Pancreas (tissue), 10 donors: ENCODE data around the gene APPL2. TPM values are rescaled to one million over a fixed set of nuclear protein-coding genes. Genes with fewer than 3 reads are reported as not detected.
"Not testable (repeated sequence)": the region's sequence is repeated elsewhere in the genome, so short reads cannot be mapped to it uniquely, and the experiment has no call there.

Source experiments
- ATAC-seq, 4 donors: fragments of 200-7000 bp; cut with Tn5 transposase; one replicate each; pipeline versions ENCODE4 v1.8.0 to v1.9.1; 2020; ENCODE audit warnings: mild to moderate bottlenecking in 4 of 4, moderate library complexity in 4 of 4
- DNase-seq, 6 donors: peaks; one replicate each; pipeline ENCODE4 v3.0.0-alpha.2; 2020
- FAIRE-seq: peaks from 2 replicates; lab custom pipeline; 2012; peaks lifted over from hg19 to GRCh38; lab: Jason Lieb, UNC
- H3K27ac ChIP-seq, 4 donors: fragments of 200-600 bp; sonication (generic); 1 replicate in 3 of 4; 2 replicates in 1 of 4; pipeline versions ENCODE4 v1.5.0 to v1.8.0; 2020
- H3K27me3 ChIP-seq, 4 donors: fragments of 200-600 bp; one replicate each; pipeline ENCODE4 v1.8.0; 2021
- H3K36me3 ChIP-seq, 3 donors: fragments of 200-600 bp; sonication (generic) in 1 of 3; one replicate each; pipeline versions ENCODE4 v1.5.0 to v1.8.0; 2020 to 2021
- H3K4me1 ChIP-seq, 3 donors: fragments of 200-600 bp; one replicate each; pipeline ENCODE4 v1.8.0; 2021
- H3K4me3 ChIP-seq, 4 donors: fragments of 200-600 bp; sonication (generic) in 2 of 4; one replicate each; pipeline versions ENCODE4 v1.5.0 to v1.8.0; 2020 to 2021
- H3K9me3 ChIP-seq, 4 donors: fragments of 200-600 bp; one replicate each; pipeline ENCODE4 v1.8.0; 2021
- WGBS, 2 donors: extraction: QIAGEN DNeasy Blood & Tissue Kit; methylation state at CpG; one replicate each; pipeline ENCODE4 v1.1.7; 2013; 5-methylcytosine and 5-hydroxymethylcytosine counted together
- intact Hi-C, 3 donors: fragments of 100-400 bp; cut with DNase I; formaldehyde crosslinking; loops; one replicate each; pipeline versions ENCODE4 v1.11.1 to v1.14.2; 2022
- polyA plus RNA-seq, 2 donors: library from polyadenylated mRNA; stranded (reverse); fragments of 200-250 nt; gene quantifications; one replicate each; pipeline ENCODE4 v1.2.3, GENCODE V29; 2013
- total RNA-seq, 6 donors: library from RNA; stranded (reverse); fragmentation: NEBNext Ultra II Directional in 4 of 6; extraction: Animal tissue kit (Norgen Biotek cat#: 25700) in 4 of 6; gene quantifications; one replicate each; pipeline versions ENCODE4 v1.2.1 to v1.2.4, GENCODE V29; 2021 to 2023
- TF ChIP-seq, protein P1 (sequence below), 4 donors: fragments of 200-600 bp; sonication (generic) in 3 of 4; IDR thresholded peaks; one replicate each; pipeline versions ENCODE4 v1.5.0 to v1.8.0; 2021; ENCODE audit warnings: antibody characterized with exemption in 4 of 4
- donor health status: healthy with polysubstance abuse.
- donor health status: DM: no; HTN: no; CAD: no; lungs with moderate emphysema.
- donor health status: DM: no; HTN: no; CAD: no.
- donor health status: control.
- donor health status: control.
- donor health status: Bipolar disorder and iron deficiency.
- donor health status: DM: yes; HTN: yes; CAD: no.
- donor health status: DM: no; HTN: no; CAD: no.
- donor health status: DM: no; HTN: no; CAD: no.
- donor health status: DM: yes; HTN: yes; CAD: no.

Gene APPL2
- total and polyA plus RNA-seq, 8 donors, result 9.7 to 33.4 (median 19.0) TPM

DNA sequence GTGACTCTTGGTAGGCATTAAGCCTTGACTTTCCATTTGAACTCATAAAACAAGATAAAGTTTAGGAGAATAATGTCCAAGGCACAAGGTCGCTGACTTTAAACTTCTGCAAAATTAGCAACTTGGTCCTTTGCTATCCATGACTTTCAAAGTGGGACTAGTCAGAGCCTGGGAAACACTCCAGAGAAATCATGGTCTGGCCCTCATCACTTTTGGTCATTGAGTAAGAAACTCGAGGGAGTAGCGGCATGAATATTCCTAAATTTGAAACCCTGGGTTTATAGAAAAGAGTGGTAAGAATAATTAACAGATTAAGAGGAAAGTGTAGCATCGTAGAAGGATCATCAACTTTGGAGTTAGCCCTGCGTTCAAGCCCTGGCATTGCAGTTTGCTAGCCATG, 16.9 kb upstream of the APPL2 start:
- FAIRE-seq (no peak), DNase-seq (no peak), ATAC-seq (no peak)
- Histone ChIP-seq H3K9me3 (no peaks in the 10 kb centered on the region), H3K4me3 (no peak overlapping the region), H3K27me3 (no peaks in the 10 kb centered on the region), H3K36me3 (no peaks in the 10 kb centered on the region), H3K4me1 (no peaks in the 10 kb centered on the region), H3K27ac (no peak overlapping the region)
- WGBS, 2 donors, result 80 to 87% methylated on average over 5 of the region's 5 CpGs
- intact Hi-C loops, result no loop called here
- TF ChIP-seq, protein P1, sequence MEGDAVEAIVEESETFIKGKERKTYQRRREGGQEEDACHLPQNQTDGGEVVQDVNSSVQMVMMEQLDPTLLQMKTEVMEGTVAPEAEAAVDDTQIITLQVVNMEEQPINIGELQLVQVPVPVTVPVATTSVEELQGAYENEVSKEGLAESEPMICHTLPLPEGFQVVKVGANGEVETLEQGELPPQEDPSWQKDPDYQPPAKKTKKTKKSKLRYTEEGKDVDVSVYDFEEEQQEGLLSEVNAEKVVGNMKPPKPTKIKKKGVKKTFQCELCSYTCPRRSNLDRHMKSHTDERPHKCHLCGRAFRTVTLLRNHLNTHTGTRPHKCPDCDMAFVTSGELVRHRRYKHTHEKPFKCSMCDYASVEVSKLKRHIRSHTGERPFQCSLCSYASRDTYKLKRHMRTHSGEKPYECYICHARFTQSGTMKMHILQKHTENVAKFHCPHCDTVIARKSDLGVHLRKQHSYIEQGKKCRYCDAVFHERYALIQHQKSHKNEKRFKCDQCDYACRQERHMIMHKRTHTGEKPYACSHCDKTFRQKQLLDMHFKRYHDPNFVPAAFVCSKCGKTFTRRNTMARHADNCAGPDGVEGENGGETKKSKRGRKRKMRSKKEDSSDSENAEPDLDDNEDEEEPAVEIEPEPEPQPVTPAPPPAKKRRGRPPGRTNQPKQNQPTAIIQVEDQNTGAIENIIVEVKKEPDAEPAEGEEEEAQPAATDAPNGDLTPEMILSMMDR (IDR thresholded peaks at IDR 0.05), result no peak

DNA sequence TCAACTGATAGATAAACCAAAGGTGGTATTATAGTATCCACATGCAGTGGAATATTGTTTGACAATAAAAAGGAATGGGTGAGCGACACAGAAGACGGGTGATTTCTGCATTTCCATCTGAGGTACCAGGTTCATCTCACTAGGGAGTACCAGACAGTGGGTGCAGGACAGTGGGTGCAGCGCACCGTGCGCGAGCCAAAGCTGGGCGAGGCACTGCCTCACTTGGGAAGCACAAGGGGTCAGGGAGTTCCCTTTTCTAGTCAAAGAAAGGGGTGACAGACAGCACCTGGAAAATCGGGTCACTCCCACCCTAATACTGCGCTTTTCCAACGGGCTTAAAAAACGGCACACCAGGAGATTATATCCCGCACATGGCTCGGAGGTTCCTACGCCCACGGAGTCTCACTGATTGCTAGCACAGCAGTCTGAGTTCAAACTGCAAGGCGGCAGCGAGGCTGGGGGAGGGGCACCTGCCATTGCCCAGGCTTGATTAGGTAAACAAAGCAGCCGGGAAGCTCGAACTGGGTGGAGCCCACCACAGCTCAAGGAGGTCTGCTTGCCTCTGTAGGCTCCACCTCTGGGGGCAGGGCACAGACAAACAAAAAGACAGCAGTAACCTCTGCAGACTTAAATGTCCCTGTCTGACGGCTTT, 9.9 kb upstream of the APPL2 start:
- FAIRE-seq, DNase-seq, H3K4me1 ChIP-seq, H3K36me3 ChIP-seq, ATAC-seq, intact Hi-C loops, H3K27me3 ChIP-seq, H3K9me3 ChIP-seq, H3K4me3 ChIP-seq, H3K27ac ChIP-seq: not testable (repeated sequence)
- 84 to 89% methylated on average over 19 to 20 of the region's 20 CpGs for WGBS, 2 donors

DNA sequence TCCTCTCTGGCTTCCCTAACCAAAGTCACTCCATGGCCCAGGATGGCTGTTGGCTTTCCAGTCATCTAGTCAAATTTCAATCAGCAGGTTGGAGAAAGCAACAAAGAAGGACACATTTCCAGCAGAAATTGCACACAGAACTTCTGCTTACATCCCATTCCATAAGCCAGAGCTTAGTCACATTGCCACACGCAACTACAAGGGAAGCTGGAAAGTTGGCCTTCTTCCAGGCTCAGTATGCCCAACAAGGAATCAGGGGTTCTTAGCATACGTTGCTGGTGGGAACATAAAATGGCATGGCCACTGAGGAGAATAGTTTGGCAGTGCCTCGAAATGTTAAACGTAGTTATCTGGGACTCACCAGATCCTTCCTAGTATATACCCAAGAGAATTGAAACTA, 9.3 kb upstream of the APPL2 start:
- Histone ChIP-seq H3K4me3 (no peak overlapping the region), H3K36me3 (no peaks in the 10 kb centered on the region), H3K27me3 (no peaks in the 10 kb centered on the region), H3K4me1 (peaks cover 0 to 4% (median 0%) of the 10 kb centered on the region in 3 donors), H3K9me3 (no peaks in the 10 kb centered on the region), H3K27ac (no peak overlapping the region)
- 49 to 53% methylated on average over 4 of the region's 4 CpGs for WGBS, 2 donors
- DNase-seq, result no peak
- intact Hi-C loops, result no loop called here
- no peak for FAIRE-seq
- TF ChIP-seq, protein P1 (IDR thresholded peaks at IDR 0.05), result no peak
- ATAC-seq, result no peak

DNA sequence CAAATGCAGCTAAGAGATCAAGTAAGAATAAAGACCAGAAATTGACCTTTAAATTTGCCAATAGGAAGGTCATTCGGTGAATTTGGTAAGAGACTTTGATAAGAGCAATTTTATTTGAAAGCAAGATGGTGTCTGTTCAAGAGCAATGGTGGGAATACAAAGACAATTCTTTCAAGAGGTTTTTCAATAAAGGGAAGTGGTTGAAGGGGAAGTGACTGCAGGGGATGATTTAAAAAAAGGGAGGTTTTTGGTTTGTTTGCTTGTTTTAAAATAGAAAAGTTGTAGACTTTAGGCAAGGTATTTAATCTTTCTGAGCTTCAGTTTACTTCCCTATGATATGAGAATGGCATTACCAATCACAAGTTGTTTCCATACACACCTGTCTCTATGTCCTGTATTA, 4.3 kb upstream of the APPL2 start:
- Histone ChIP-seq H3K9me3 (no peaks in the 10 kb centered on the region), H3K4me1 (peaks cover 0 to 4% (median 0%) of the 10 kb centered on the region in 3 donors), H3K36me3 (no peaks in the 10 kb centered on the region), H3K27ac (no peak overlapping the region), H3K4me3 (no peak overlapping the region), H3K27me3 (no peaks in the 10 kb centered on the region)
- DNase-seq (no peak), FAIRE-seq (no peak), ATAC-seq (no peak)
- intact Hi-C loops, result no loop called here
- TF ChIP-seq, protein P1 (IDR thresholded peaks at IDR 0.05), result no peak
- 64 to 74% methylated on average over 1 of the region's 1 CpG for WGBS, 2 donors

DNA sequence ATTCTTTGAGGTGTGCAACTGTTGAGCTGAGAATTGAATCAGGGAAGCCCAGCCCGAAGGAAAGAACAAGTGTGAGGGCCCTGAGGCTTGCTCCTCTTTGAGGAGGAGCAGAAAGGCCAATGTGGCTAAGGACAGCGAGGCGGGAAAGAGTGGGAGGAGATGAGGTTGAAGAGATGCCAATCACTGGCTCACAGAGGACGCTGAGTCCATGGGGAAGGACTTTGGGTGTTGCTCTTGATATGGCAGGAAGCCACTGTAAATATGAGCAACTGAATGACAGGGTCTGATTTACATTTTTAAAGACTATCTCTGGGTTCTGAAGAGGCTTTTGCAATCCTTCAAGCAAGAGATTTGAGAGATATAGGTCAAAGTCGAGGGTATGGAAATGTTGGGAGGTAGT, 3.3 kb upstream of the APPL2 start:
- Histone ChIP-seq H3K27ac (no peak overlapping the region), H3K4me3 (no peak overlapping the region), H3K9me3 (no peaks in the 10 kb centered on the region), H3K27me3 (no peaks in the 10 kb centered on the region), H3K36me3 (no peaks in the 10 kb centered on the region), H3K4me1 (peaks cover 0 to 7% (median 4%) of the 10 kb centered on the region in 3 donors)
- no peak for DNase-seq
- no peak for FAIRE-seq
- intact Hi-C loops, result no loop called here
- 60 to 68% methylated on average over 5 of the region's 5 CpGs for WGBS, 2 donors
- no peak for ATAC-seq
- TF ChIP-seq, protein P1 (IDR thresholded peaks at IDR 0.05), result no peak
